ENCODE data around the gene NCKAP5.

Gene NCKAP5

DNA sequence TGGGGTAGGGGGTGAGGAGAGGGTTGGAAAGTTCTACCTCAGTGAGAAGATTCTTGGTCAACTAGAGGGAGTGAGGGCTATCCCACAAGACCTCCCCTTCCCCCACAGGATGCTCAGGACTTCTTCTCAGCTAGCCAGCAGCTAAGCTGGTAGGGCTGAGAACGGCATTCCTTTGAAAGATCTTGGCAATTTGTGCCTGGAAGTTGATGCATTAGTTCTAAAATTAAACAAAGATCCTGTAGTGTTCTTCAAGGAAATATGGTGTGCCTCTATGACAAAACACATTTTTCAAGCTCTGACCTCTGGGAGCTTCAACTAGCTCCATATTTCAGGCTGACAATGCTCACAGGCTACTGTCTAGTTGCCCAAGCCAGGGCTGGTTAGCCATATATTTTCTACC is 900.6 kb downstream of the NCKAP5 start:
- no peak for DNase-seq (ENCODE audit: low read depth)

DNA sequence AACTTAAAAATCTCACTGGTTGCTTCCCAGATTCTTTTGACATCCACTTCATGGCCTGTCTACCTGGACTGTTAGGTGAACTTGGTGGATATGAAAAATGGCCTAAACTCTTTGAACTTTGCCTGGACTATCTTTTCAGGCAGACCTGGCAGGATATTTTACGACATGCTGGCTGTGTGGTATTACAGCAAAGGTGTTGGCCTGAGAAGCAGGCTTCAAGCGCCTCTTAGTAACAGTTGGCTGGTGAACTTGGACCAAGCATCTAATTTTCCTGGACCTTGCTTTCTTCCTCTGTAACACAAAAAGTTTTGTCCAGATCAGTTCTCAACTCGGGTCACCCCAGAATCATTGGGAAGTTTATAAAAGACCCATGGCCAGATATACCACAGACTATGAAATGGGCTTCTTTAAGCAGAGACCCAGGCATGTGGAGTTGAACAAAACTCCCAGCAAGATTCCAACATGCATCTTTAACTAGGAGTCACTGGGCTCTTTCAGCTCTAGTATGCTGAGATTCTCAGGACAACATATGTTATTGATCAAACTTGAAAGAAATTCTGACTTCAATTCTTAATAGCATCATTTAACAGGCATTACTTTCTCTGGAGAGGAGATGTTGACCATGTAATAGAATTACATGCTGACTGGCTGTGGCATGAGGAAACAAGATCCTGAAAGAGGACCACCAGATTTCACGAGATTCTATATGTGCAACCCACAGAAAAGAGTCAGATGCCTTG is 902.7 kb downstream of the NCKAP5 start:
- DNase-seq (ENCODE audit: low read depth) = no peak

DNA sequence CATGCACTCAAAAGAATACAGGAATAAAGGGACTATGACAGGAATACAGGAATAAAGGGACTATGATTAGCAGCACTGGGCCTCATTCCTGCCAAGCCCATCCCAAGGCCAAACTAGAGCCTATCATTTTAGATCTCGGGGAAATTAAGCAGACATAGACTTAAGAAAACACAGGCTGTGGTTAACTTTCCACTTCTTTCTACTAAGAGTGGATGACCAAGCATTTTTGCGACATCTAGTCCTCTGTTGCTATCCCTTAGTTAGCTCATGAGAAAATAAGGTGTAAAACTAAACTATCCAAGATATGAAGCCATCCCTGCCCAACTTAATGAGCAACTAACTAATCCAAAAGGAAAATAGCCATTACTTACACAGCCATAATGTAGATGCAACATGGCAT is 904.2 kb downstream of the NCKAP5 start:
- no peak for DNase-seq (ENCODE audit: low read depth)

DNA sequence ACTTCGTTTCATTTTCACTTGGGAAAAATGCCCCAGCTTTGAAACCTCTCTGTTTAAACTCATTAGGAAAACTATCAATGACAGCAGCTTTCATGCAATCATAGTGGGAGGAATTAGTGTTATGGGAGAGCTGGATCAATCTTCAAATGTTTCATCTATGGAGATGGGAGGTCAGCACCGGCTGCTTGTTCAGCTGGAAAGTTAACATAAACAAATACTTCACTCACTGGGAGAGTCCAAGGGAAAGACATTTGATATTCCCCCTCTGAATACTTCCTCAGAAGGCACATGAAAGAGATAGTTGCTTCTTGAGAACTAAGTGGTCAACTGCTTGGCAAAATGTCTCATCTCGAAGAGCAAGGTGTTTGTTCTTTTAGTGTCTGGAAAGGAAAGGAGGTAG is 905.5 kb downstream of the NCKAP5 start:
- no peak for DNase-seq (ENCODE audit: low read depth)

DNA sequence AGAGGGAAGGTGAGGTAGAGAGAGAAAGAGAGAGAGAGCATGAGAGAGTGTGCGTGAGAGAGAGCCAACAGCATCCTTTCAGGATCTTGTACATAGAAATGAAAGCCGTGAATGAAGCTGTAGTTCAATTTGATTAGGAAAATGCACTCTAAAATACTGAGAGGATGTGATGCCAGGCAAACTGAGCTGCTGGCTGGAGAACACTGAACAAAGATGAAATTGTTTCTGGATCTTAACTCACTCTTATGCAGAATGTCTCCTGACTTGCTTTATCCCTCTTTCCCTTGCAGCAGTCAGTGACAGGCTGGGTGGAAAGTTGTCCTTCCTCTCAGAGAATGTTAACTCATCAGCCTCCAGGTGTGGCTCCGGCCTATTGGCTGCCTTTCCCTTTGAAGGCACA is 908.9 kb downstream of the NCKAP5 start:
- DNase-seq (ENCODE audit: low read depth) = no peak

DNA sequence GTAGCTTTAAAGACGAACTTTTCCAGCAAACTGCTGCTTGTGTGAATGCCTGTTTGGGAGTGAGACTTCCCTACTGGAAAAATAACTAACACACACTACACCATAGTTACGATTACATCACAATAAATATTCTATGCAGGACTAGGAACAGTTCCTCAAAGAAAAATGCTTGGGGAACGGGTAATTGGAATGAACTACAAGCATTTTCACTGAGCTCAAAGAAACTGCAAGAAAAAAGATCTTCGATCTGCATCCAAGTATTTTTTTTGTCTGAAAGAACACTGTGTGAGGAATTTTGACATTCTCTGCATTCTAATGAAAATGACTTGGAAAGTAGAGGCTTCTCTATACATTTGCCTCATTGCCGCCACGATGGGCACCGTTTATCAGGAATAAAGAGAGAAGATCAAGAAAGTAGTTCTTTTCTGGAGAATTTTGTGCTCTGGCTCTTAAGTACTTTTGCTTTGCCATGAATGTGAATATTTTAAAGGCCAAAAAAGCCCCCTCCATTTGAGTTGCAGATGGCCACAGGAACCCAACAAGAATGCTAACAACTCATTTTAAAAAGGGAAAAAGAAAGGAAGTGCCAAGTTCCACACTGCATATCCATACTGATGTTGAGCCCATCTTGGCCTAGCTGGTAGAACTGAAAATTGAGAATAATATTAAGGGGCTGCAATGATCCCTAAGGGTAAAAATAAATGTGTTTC is 911.8 kb downstream of the NCKAP5 start:
- no peak for DNase-seq (ENCODE audit: low read depth)

DNA sequence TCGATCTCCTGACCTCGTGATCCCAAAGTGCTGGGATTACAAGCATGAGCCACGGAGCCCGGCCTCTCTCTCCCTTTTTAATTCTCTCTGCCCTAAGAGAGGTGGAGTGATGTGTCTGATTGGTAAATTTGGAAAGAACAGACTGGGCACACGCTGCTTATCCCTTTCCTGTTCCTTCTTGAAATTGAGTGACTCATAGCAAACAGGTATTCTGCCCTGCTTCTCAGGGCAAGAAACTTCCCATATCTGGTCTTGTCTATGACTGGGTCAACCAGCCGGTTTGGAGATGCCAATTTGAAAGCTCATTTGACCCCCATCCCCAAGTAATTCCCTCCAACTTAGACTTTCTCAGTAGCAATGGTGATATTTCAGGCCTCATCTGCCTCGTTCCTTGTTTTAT is 913.3 kb downstream of the NCKAP5 start:
- no peak for DNase-seq (ENCODE audit: low read depth)

DNA sequence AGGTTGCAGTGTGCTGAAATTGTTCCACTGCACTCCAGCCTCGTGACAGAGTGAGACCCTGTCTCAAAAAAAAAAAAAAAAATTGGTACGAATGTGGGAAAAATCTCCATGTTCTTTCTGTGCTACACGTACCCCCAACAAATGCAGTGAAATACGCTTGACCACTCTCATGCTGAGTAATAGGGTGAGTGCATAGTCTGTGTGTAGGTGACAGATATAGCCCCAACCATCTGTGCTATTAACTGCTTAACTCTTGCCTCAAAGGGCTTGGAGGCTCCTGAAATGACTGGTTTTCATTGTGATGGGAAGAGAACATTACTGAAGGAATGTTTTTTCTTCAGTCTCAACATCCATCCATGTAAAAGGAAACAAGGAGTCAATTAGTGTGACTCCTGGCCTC is 913.9 kb downstream of the NCKAP5 start:
- no peak for DNase-seq (ENCODE audit: low read depth)

DNA sequence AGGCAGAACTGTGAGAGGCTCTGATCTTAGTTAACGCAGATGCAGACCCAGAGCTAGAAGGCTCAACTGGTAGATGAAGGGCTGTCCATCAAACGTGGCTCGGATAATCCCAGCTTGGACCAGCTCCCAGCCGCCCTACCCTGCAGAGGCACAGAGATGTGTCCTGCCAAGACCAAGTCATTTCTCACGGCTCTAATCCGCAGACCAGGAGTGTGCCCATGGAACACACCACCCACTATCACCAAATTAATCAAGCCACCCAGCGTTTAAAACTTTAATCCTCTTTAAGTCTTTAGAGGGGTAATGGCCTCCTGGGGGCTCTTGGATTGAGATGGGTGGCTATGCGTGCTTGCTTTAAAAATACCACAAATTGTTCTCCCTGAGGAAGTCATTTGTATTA is 915.8 kb downstream of the NCKAP5 start:
- no peak for DNase-seq (ENCODE audit: low read depth)

DNA sequence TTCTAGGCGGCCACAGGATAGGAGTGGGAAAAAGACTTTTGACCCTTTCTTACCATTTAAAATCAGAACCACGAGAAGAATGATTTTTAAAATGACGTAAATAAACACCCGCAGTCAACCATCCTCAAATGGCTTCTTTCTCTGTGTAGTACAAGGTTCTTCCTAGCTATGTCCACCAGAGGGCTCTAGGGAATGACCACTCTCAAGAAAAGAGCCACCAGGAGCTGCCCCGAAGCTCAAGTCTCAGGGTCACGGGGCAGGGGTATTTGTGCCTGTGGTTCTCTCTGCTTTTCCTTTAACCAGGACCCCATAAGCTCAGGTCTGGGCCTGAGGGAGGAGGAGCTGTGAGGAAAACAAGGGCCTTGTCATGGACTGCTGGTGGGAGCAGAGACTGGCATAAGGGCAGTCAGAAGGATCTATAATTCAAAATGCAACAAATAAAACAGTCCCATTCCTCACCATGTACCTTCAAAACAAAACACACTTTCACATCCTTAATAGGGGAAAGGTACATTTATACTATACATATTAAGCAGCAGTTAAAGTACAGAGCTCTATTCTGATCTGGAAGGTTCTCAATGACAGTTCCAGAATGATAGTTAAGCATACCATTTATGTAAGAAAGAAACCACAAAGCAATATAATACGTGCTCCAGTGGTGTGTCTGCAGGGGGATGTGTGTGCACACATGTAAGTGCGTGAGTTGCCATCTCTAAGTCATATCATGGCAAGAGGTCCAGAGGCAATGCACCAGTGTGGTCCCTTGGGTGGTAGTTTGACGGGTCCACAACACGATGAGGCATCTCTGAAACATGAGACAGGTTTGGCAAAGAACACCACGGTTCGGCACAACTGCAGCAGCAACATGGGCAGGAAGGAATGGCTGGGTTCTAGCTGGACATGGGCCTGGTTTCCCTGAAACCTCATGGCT is 916.9 kb downstream of the NCKAP5 start:
- DNase-seq (ENCODE audit: low read depth) = no peak

DNA sequence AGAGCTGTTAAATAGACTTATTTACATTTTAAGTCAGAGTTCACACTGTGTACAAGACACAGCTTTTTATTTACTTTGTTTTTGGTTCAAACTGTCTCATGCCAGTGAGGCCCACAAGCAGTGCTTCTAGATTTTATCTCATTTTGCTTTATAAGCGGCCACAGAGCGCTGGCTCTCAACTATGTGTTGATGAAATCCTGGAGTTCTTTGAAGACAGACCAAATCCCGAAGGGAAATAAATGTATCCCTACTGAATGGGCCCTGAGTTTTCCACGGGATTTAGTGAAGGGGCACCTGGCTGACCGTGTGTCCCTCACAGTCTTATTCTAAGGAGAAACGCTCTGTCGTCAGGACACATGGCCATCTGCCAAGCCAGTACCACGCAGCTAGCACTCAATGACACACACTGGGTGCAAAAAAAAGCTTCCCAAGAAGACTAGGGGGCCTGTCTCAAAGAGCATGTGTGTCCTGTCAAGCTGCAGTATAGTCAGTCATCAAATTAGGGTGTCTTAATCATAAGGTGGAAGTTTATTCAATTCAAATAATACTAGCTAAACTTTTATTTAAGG is 921.6 kb downstream of the NCKAP5 start:
- no peak for DNase-seq (ENCODE audit: low read depth)

DNA sequence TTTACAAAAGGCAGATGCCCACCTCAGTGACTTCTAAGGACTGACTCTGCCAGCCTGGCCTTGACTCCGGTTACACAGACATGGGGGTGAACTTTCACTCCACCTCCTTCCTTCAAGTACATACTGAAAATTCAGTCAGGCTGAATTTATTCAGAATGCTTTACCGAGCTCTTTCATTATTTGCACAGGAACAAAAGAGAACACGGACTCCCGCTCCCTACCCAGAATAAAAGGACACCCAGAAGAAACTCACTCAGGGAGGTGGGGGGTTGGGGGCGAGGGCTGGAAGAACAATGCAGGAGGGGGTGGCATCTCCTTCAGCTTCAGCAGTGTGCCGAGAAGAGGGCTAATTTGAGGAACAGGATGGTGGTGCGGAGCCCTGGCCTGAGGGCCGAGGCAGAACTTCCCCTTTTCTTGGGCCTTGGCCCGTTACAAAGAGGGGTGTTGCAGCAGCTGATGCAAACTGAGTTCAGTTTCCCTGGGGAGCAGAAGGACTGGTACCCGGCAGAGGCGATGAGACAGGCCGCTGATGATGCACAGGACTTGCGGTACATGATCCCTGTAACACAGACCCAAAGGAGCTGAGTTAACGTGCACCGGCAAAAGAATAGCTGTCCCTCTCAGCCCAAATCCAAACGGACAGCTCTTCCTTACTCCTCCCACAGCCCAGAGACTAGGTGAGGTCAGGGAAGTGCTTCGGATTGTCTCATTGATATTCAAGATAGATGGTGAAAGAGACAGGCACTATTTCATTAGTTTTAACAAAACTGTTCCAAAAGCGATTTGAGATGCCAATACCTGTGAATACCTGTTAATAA is 922.3 kb downstream of the NCKAP5 start:
- no peak for DNase-seq (ENCODE audit: low read depth)

DNA sequence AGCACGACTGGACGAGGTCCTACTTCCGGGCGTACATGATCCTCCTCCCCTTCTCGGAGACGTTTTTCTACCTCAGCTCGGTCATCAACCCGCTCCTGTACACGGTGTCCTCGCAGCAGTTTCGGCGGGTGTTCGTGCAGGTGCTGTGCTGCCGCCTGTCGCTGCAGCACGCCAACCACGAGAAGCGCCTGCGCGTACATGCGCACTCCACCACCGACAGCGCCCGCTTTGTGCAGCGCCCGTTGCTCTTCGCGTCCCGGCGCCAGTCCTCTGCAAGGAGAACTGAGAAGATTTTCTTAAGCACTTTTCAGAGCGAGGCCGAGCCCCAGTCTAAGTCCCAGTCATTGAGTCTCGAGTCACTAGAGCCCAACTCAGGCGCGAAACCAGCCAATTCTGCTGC is 923.1 kb downstream of the NCKAP5 start:
- no peak for DNase-seq (ENCODE audit: low read depth)

DNA sequence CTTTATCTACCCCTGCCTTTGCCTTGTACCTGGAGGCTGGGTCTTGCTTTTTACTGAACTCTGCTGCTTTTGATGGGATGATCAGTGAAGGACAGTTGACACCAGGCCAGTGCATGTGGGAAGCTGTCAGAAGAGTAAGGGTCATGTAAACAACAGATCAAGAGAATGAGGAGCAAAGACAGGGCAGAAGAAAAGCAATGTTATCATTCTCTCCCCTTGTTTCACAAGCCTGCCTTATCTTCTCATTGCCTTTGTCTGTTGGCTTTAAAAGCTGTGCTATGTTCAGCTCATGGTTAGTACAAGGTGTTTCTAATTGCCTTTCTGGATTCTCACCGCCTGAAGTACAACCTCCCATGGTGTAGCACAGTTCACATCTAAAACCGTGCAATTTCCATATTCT is 925.8 kb downstream of the NCKAP5 start:
- DNase-seq (ENCODE audit: low read depth) = no peak

DNA sequence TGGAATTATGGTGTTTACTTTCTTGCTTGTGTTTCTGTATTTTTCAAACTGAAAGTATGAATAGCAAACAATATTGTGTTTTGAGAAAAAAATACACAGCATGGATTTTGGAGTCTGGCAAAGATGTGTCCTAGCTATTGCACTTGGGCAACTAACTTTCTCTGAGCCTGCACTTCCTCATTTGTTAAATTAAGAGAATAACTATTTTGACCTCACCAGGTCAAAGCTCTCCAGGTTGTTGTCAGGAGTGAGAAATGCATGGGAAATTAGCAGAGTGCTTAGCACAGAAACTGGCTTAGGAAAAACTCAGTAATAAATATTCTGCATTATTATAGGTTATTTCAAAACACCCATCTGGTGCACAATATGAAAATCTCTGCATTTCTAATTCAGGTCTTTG is 926.4 kb downstream of the NCKAP5 start:
- no peak for DNase-seq (ENCODE audit: low read depth)

DNA sequence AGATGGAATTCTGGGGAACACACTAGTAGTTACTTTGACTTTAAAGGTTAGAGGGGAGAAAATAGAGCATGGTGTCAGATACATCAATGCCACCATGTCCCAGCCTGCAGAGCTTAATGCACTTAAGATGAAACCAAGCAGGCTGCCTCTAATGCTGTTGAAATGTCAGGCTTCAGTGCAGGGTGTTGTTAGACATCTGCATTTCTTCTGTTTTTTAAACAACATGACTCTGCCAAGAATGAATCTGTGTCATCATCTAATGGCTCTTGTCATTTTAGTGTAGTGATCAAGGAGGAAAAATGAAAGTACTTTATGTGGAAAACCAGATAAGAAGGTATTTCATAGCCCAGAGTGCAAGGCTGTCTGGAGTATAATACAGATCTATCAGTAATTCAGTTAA is 928.1 kb downstream of the NCKAP5 start:
- no peak for DNase-seq (ENCODE audit: low read depth)

DNA sequence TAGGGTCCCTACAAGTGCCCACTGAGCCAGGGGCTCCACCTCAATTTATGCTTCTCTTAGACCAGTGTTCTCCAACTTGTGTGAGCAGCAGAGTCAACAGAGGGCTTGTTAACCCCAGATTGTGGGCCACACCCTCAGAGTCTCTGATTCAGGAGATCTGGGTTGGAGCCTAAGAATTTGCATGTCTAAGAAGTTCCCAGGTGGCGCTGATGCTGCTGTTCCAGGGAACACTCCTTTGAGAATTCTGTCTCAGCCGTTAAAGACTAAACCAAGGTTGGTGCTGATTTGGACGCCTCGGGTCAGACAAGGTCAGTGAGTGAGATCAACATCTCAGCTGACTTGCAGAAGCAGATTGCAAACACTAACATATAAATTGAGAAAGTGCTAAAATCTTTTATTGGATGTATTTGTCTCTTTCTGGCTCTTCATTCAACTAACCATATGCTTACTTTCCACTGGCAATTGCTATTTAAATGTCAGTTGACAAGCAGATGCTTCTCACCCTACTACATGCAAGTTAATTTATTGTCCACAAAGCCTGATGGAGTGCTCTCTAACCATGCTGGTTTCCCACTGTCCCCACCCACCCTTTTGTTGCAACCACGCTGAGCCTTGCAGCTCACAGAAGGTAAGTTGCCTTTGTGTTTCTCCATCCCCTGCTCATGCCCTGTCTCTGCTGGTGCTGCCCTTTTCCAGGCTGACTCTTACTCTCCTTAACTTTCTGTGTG is 929.8 kb downstream of the NCKAP5 start:
- no peak for DNase-seq (ENCODE audit: low read depth)

DNA sequence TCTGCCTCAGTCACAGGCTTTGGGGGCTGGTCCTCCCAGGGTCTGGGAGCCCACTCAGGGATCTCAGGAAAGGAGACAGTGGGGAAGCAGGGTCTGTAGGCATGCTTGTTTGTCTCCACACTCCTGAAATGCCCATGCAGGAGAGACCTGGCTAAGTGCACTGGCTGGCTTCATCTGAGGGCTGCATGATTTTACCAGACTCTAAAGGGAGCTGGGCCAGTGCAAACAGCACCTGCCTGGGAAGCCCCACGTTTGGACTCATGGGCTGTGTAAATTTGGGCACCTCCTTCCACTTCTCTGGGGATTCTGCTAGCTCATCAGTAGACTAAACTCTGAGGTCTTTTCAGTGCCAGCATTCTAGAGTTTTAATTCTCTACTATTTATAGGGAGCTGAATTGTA is 931.9 kb downstream of the NCKAP5 start:
- no peak for DNase-seq (ENCODE audit: low read depth)

DNA sequence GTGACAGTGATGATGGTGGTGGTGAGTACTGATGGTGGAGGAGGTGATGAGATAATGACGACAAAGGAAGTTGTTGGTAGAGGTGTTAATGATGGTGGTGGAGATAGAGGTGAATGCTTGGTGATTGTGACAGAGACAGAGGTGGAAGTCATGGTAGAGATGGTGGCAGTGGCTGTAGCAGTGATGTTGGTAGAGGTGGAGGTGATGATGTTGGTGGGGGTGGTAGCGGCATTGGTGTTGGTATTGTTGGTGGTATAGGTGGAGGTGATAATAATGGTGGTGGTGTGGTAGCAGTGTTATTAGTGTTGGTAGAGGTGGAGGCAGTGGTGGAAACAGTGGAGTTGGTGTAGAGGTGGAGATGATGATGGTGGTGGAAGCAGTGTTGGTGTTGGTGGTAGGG is 934.6 kb downstream of the NCKAP5 start:
- no peak for DNase-seq (ENCODE audit: low read depth)

DNA sequence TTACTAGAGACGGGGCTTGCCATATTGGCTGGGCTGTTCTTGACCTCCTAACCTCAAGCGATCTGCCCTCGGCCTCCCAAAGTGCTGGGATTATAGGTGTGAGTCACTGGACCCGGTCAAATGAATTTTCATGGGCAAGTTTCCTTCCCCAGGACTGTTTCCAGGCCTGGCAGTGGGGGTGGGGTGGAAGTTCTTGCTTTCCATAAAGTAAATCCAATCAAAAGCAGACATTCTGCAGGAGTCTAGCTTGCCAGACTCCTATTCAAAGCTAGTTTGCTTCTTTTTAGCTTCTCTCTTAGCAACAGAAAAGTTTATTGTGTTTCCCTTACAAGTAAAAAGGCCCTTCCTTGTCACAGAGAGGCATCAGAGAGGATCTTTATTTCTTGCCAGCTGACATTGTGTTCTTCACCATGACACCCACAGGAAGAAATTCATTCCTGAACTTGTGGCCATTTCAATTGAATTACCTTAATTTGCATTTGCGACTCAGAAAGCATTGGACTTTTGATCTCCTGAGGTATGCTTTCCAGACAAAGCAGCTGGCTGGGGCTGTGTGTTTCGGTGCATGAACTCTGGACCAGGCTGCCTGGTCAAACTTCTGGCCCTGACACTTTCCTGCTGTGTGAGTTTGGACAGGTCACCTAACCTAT is 936.1 kb downstream of the NCKAP5 start:
- no peak for DNase-seq (ENCODE audit: low read depth)
